ENCODE data around the gene CUL4B.
A peak's percentile ranks its signal among the peaks of the same experiment; 100 is the strongest.
"Not testable (repeated sequence)": the region's sequence is repeated elsewhere in the genome, so short reads cannot be mapped to it uniquely, and the experiment has no call there.

The CUL4B gene

DNA sequence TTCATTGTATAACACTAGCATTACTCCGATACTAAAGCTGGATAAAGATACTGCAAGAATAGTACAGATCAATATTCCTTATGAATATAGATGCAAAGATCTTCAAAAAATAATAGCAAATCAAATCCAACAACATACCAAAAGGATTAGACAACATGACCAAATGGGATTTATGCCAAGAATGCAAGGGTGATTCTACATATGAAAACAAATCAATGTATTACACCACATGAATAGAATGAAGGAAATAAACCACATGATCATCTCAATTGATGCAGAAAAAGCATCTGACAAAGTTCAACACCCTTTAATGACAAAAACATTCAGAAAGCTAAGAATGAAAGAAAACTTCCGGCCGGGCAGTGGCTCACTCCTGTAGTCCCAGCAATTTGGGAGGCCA lies 42.8 kb downstream of the CUL4B start:
- DNase-seq = no peak

DNA sequence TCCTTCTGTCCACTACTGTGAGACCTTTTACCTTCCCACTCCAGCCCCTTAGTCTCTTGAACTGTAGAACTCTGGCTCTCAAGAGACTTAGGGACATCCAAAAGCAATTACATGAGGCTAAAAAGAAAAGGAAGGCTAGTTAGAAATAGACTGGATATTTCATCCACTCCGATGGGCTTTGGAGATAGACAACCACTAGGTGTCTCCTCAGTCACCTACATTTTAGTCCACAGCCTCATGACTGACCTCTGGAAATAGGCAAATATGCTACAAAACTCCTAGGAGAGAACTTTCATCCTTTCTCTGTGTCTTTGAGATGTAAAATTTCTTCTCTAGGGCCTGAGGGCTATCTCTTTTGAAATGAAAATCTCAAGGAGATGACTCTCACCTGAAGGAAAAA lies 46.5 kb downstream of the CUL4B start:
- no peak for DNase-seq

DNA sequence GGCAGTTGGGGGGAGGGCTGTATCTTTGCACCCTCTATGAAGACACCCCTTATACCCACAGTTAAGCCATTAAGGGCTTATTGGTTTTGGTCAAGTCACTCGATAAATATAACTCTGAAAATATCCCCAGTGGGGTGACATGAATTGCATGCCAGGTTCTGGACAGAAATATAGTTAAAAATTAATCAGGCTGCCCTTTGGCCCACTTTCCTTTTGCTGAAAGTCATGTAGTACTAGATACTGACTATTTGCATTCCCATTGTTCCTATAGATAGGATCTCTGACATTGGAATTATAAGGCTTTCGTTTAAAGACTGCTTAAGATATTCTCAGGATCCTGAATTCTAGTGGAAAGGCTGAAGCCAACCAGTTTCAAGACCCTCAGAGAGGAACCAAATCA lies 48.1 kb downstream of the CUL4B start:
- DNase-seq = no peak

DNA sequence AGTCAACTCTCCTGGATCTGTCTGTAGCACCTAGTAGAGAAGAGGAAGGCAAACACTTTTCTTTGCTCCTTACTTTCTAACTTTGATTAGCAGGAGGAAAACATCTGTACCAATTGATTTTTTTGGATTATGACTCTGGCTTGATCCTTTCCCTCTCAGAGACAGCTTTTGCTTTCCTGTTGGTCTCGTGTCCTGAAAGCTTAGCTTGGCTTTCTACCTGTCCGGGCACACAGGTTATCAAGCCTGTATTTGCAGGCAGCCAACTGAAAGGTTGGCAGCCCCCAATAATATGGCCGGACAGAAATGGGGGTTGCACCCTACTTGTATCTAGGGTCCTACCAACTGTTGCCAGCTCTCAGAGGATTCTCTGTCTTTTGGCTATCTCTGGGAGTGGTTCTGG lies 48.5 kb downstream of the CUL4B start:
- DNase-seq = no peak

DNA sequence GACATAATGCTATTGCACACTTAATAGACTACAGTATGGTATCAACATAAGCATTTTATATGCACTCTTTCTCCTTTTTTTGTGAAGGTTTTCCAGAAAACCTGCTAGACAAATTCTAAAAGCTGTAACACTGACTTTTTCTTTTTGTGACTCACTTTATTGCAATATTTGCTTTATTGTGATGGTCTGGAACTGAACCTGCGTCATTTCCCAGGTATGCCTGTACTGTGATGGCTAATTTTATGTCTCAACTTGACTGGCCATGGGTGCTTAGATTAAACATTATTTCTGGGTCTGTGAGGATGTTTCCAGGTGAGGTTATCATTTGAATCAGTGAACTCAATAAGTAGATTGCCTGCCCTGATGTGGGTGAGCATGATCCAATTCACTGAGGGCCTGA lies 56.2 kb downstream of the CUL4B start:
- no peak for DNase-seq

DNA sequence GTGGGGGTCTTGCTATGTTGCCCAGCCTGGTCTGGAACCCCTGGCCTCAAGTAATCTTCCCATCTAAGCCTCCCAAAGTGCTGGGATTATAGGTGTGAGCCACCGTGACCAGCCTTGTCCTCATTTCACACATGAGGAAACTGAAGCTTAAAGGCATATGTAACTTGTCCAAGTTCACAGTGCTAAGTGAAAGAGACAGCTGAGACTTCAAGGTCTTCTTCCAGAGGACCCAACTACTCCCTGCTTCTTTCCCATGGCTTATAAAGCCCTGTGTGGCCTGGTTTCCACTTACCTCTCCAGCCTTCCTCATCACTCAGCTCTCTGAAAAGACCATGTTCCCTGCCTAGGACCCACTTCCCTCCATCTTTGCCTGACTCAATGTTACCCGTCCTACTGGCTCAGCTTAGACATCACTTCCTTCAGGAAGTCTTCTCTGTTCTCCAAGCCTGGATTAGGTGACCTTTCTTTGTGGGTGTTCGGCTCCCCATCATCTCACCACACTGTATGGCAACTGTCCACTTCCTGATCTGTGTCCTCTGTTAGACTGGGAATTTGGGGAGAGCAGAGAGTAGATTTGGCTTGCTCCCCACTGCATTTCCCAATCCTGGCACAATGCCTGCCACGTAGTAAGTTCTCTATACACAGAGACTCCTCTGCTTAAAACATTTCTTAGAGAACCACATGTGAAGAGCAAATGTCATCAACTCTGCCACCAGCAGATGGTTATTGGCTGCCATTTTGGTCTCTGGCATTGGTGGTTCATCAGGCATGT lies 61.3 kb downstream of the CUL4B start:
- no peak for DNase-seq

DNA sequence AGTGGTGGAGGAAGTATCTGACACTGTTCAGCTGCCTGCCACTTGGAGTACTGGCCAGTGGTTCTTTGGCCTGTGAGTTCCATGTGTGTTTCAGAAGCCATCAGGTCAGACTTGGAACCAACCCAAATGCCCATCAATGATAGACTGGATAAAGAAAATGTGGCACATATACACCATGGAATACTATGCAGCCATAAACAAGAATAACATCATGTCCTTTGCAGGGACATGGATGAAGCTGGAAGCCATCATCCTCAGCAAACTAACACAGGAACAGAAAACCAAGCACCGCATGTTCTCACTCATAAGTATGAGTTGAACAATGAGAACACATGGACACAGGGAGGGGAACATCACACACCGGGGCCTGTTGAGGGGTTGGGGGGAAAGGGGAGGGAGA lies 70.6 kb downstream of the CUL4B start:
- not testable (repeated sequence) for DNase-seq

DNA sequence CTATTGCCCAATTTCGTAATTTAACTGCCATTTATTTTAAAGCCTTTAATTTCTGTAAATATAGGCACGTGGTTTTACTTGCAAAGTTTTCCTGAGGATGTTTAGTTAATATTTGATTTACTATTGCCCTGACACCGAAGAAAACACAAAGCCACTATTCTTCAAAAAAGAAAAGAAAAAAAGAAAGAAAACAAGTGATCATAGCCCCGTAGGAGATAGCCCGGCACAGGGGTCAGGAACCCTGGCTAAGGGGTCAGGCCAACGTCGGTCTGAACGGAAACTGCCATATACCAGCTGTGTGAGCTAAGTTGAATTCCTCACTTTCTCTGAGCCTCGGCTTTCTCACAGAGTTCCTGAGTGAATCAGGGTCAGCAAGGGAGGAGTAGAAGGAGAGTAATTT lies 74.0 kb downstream of the CUL4B start:
- DNase-seq = no peak

DNA sequence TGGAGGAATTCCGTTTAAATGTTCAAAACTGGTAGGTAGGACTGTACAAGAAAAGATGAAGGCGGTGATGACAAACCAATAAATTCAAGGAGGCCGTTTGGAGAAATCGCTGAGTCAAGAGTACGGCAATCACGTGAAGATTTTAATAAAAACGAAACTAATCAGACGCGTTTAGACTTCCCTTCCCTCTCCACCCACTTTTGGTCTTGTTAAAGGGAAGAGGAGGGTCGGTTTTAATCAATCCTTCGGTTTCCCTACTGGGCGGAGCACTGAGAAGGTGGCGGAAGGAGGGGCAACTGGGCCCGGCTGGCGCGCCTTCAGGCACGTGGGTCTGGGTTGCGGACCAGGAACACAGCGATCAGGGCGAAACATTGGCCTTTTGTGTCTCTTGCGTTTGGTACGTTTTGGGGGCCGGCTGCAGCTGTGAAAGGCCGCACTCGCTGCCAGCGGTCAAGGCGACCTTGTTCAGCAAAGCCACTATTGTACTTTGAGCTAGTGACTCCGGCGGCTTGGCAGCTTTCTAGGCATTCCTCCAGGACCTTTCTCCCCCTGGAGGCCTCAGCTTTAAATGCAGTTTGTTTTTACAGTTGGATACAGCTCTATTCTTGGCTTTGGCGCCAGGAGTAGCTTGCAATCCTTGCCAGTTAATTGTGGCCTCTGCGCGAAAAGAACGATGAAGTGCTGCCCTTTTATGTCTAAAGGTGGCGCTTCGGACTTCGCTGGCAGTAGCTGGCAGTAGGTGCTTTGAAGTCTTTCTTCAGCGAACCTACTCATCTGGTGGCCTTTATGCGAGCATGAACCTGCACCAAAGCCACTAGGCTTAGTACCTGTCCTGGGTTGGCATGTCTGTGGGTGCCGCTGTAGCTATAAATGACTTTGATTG lies 74.9 kb downstream of the CUL4B start:
- DNase-seq = peak; percentile 78

DNA sequence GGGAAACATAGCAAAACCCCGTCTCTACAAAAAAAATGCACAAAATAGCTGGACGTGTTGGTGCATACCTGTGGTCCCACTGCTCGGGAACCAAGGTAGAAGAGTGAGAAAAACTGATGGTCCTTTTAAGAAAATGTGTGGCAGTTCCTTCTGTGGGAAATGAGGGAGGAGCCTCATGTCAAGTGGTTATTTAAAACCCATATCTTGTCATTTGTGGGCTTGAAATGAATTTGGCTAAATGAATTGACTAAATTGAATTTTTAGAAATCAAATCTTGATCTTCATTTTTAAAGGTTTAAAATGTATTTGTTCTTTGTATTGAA lies 75.5 kb downstream of the CUL4B start:
- no peak for DNase-seq

DNA sequence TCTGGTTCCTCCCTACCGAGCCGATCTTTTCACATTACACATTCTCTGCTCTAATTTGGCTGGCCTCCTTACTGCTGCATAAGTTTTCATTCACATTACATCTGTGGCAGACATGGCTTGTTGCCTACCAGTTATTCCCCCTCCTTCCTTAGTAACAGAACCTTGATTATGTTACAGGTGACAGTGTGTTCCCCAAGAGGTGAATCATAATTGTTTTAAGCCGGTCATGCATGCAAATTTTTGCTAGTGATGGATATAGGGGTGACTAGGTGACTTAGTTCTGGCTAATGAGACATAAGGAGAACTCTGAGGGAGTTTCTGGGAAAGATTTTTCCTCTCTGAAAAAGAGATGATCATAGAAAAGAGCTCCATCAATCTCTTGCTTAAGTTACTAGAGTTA lies 83.3 kb downstream of the CUL4B start:
- no peak for DNase-seq

DNA sequence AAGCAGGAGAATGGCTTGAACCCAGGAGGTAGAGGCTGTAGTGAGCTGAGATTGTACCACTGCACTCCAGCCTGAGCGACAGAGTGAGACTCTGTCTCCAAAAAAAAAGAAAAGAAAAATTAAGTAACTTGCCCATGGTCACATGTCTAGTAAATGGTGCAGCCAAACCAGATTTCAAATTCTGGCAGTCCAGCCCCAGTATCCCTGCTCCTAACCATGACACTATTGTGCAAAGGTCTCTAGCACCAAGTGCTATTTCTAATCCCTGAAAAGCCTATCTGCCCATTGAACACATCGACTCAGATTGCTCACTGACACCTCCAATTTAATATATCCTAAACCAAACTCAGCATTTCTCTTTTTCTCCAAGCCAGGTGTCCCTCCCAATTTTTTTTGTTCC lies 84.0 kb downstream of the CUL4B start:
- DNase-seq = no peak

DNA sequence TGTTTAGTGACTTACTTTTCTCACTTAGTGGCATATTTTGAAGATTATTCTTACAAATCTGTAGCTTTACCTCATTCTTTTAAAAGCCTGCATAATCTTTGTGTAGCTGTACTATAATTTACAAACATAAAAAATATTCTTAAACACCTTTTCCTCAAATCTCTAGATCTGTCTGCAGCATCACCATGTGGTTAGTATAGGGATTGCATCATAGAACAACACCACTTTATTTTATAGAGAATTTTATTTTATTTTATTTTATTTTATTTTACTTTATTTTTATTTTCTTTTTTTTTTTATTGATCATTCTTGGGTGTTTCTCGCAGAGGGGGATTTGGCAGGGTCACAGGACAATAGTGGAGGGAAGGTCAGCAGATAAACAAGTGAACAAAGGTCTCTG lies 85.3 kb downstream of the CUL4B start:
- not testable (repeated sequence) for DNase-seq

Measured in NCI-H510A (cell line).